ENCODE measurements around the gene RTEL1. TPM values are rescaled to one million over a fixed set of nuclear protein-coding genes. Genes with fewer than 3 reads are reported as not detected.

Gene RTEL1
- total and polyA plus RNA-seq, 9 of the 15 experiments (the other 6 are each of a cell fraction or from before 2014, with no cell fraction given) = 0.36 to 61.0 (median 17.9) TPM

- TF ChIP-seq HMGXB4 (CRISPR knock-in tag; IDR thresholded peaks at IDR 0.05) (0 out of 2 replicates have a peak, but pooled peaks have one; percentile 2), FIP1L1 (IDR thresholded peaks at IDR 0.05; ENCODE audit: low read depth, low read length, poor library complexity, severe bottlenecking) (peak; percentile 62), RBM34 (IDR thresholded peaks at IDR 0.05; ENCODE audit: borderline replicate concordance, insufficient read depth, low read length) (peak; percentile 93; the same call in 1 of the 2 replicates), ZNF277 (CRISPR knock-in tag; IDR thresholded peaks at IDR 0.05; ENCODE audit: borderline replicate concordance) (no peak), PTRF (tag; IDR thresholded peaks at IDR 0.05) (no peak), POLR2G (IDR thresholded peaks at IDR 0.05; ENCODE audit: low read depth, low read length) (peak; percentile 77), RBBP5 (IDR thresholded peaks at IDR 0.05; ENCODE audit: borderline replicate concordance, insufficient read depth, low read length, poor library complexity, severe bottlenecking) (peak; percentile 9), AFF4 (CRISPR knock-in tag; IDR thresholded peaks at IDR 0.05) (no peak), USF2 (CRISPR knock-in tag; IDR thresholded peaks at IDR 0.05) (no peak), PCBP1 (IDR thresholded peaks at IDR 0.05; ENCODE audit: low read depth, low read length, poor library complexity, severe bottlenecking) (peak; percentile 40), HES1 (IDR thresholded peaks at IDR 0.05; ENCODE audit: low read depth) (no peak), ZBTB7A (IDR thresholded peaks at IDR 0.05; ENCODE audit: borderline replicate concordance, control insufficient read depth, low read depth, low read length) (peak; percentile 76; the same call in 1 of the 2 replicates), NFE2L1 (tag; IDR thresholded peaks at IDR 0.05; ENCODE audit: borderline replicate concordance, low read depth) (no peak), PML (IDR thresholded peaks at IDR 0.05; ENCODE audit: low read length) (no peak), ETV1 (tag; conservative IDR thresholded peaks at IDR 0.05; ENCODE audit: low read depth) (no peak), DLX4 (CRISPR knock-in tag; IDR thresholded peaks at IDR 0.05) (no peak)
These were observed 31.5 kb upstream of the RTEL1 start, which contains the start of gene GMEB2 (continued) for GRCh38 chr20:63626424-63627128.
